COLO829 (cell line): ENCODE measurements around the gene JMJD4.

Experiments used
- DNase-seq: peaks from one replicate; pipeline ENCODE4 v3.0.0; 2012; ENCODE audit warnings: low spot score

The JMJD4 gene

DNA sequence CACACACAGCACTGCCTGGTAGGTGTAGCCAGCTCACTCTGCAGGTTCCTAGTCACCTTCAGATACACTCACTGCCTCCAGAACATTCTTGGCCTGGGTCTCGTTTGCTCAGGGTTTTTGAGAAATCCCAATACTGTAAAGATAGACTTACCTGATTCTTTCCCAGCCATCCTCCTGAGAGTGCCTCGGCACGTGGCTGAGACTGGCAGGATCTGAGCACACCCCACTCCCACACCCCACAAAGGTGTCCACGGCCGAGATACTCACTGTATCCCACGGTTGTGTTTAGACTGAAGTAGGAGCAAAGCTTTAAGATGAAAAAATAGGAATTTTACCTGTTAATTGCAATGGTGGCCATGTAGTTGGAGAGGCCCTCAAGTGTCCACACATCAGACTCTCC is 33.5 kb upstream of the JMJD4 start:
- no peak for DNase-seq

DNA sequence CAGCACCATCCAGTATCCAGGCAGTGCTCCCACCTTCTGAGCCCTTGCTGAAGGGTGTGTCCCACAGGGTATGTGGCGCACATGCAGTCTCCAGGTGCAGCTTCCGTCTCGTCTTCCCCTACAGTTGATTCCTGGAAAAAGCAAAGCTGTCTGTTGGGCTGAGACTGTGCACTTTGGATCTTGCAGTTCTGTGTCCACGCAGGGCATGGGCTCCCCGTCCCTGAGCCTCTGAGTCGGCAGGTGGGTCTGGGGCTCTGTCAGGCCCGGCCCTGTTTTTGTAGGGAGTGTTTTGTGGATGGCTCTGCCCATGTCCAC is 33.0 kb upstream of the JMJD4 start:
- DNase-seq: no peak

DNA sequence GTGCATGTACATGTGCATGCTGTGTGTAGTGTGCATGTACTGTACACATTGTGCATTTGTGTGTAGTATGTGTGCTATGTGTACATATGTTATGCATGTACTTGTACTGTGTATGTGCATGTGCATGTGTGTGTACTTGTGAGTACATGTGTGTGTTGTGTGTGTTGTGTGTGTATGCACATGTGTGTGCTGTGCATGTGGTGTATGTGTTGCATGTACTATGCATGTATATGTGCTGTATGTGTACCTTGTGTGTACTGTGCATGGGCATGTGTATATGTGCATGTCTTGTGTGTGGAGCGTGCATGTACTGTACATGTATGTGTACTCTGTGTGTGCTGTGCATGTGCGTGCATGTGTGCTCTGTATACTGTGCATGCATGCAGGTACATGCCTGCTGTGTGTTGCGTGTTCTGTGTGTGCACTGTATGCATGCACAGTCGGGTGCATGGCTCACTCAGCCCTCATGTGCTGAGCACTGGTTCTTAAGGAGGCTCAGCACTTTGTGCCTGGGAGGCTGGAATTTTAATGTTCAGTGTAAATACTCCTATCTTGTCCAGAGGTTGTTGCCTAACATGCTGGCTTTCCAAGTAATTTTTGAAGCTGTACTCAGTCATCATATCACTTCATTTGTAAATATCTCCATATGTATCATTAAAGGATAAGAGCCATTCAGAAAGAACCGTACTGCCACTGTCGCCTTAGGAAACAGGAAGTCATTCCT is 32.5 kb upstream of the JMJD4 start:
- no peak for DNase-seq

DNA sequence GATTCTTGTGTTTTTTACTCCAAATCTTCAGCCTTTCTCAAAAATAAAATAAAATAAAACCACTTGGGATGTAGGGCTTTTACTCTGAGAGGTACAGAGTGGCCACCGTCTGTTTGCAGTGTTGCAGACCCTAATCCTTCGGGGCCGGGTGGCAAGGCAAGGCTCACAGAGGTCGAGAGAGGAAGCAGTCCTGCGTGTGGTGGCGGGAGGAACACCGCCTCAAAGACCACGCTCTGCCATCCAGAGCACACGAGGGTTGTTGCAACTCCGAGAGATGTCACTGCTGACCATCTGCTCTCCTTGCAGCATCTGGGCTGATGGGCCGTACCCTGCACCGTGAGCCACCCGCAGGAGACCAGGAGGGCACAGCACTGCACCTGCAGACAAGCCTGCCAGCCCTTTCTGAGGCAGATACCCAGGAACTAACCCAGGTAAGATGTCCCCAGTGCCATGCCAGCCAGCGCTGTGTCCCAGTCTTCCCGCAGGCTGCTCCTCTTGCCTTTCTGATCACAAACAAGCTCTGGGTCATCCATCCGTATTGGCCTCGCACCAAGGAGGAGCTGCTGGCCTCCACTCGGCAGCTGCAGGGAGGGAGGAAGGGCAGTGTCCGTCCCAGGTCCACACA is 31.7 kb upstream of the JMJD4 start:
- DNase-seq: no peak

DNA sequence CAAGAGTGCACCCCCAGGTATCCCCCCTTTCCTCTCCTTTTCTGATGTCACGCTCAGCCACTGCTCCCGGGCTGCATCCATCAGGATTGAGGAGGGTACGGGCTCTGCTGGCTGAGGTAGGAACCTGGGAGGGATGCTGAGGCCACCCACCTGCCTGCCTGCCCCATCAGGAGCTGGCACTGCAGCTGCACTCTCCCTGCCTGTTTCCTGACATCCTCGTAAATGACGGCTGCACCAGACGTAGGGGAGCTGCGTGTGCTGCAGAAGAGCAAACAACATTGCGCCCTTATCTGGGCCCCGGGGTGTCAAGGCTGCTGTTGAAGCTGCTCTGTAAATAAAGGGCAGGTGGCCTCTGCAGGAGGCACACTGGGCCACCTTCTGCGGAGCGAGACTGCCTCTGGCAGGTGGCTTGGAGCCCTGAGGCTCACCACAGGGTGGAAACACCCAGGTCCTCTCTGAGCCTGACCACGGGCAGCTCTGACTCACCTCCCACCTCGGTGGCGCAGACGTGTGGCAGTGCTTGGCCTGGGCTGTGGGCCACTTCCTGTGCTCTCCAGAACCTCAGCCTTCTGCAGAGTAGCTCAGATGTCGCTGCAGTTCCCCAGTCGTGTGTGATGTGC is 31.0 kb upstream of the JMJD4 start:
- no peak for DNase-seq

DNA sequence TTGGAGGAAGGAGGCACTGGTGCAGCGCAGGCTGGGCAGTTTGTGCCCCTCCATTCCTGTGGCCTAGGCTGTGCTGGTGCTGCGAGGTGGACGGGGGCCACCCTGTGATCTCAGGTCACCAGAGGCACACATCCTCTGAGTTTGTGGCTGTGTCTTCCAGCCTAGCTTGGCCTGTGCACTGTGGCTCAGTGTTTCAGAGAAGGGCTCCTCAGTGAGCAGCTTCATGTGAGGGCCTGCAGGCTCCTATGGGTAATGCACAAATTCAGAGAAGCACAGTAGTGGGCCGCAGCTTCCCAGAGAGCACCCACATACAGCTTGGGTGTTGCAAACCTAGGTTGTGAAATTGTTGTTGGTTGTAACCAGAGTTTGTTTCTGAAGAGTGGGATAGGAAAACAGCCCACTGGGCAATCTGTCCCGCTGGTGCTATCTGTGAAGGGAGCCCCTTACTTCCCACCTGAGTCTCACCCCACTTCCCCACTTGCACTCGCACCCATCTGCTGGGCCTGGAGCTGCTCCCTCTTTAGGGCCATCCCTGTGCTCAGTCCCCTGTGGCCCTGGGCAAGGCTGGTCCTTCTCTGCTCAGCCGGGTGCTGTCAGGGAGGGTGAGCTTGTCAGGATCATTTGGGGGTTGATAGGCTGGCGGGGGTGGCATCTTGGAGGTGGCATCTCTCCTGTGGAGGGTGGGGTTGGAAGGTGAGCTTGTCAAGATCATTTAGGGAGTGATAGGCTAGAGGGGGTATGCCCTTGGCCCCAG is 30.3 kb upstream of the JMJD4 start:
- no peak for DNase-seq

DNA sequence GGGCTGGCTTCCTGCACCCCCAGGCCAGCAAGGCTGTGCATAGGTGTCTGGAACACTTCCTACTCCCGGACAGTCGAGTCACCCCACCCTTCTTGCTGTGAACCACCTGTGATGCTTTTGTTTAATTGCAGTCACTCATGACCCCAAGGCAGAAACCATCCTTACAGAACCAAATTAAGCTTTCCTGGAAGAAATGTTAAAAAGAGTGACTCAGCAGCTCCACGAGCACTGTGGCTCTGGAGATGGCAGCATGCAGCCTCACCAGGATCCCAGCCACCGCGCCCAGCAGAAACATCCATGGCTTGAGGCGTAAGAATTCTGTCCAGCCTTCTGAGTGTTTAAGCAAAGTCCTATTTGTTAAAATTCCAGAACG is 28.9 kb upstream of the JMJD4 start:
- no peak for DNase-seq

DNA sequence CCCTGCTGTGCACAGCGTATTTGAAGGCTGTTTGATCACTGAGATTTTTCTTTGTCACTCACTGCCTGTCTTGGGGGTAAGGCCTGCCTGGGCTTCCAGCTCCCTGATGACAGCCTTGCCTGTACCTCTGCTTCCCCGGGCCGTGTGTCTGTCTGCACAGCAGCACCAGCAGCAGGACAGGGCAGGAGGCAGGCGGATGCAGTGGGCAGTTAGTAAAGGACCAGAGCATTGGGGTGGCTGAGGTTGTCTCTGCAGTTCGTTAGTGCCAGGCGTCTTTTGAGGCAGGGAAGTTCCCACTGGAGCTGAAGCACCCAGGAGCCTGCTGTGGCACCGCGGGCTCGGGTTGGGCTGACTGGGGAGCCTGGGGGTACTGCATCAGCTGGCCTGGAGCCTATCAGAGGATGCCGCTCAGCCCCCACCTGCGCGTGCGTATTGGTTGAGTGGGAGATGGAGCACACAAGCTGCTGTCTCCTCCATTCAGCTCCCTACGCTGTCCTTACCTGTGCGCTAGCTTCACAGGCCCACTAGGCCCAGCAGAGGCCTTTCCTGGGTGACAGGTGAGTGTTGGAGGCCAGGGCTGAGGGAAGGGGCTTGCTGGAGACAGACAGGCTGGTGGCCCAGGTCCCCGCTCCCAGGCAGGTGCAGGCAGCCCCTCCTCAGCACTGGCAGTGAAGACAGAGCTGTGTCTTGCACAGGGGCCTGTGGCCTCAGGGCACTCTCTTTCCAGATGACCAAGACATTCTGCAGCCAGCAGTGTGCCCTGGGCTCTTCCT is 28.3 kb upstream of the JMJD4 start:
- DNase-seq: no peak

DNA sequence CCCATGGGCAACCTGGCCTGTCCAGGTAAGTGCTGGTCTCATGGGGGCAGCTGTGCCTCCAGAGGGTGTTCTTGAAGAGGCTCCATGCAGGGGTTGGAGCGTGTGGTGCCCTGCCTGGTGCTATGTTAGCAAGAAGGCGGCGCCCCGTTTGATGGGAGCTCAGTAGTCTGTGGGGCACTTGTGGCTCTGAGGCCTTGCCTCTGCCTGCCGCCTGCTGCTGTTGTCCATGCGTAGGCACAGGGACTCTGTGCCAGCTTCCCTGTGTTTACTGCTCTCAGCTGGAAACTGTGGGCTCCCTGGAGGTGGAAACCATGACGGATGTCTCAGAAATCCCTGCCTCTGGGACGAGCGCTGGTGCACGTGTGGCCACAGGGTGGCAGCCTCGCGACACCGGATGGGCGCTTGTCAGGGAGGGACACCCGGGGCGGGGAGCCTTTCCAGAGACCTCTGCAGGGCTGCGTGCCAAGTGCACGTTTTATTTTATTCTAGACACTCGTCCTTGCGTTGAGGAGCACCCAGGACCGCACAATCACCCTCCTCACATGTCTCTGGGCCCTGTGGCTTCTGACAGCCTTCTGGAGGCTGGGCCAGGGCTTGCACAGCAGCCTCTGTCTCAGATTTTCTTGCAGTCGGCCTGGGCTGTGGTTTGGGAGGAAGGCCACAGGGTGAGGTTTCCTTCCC is 27.3 kb upstream of the JMJD4 start:
- peak; percentile 95 for DNase-seq

DNA sequence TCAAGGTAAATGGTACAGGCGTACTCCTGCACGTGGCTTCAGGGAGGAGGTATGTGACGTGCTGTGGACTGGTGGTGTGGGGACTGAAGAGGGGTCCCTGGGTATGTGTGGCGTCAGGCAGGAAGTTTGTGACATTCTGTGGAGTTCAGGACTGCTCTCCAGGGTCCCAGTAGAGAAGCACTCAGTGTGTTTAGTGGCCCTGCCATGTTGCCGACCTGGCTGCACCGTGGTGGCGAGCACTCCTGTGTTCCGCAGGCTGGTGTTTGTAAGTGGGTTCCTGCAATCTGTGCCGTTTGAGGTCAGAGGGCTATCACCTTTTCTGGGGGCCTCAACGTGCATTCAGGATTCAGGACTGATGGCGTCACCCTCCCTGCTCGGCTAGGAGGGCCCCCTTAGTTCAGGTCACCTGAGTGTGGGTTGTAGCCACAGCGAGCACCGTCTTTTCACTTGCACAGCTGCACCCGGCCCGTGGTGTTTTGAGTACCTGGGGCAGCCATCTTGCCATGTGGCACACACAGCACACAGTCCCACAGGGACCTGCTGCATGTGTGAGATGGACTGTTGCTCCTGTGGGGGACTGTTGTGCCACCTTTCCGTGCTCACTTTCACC is 26.6 kb upstream of the JMJD4 start:
- no peak for DNase-seq

DNA sequence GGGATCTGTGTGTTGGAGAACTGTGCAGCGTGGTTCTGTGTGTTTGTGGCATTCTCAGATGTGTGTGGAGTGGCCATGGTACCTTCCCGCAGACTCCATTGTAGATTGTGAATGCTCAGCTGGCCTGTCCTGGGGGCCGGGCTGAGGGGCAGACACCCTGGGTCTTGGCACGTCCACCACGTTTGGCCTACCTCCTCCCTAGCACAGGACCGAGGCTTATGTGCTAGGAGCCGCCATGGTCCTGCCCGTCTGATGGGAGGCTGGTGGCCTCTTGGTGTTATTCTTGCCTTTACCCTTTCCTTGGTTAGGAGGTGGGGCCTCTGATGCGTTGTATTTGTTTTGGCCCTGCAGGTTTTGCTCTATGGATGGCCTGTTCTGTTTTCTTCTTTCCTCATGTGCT is 25.3 kb upstream of the JMJD4 start:
- no peak for DNase-seq

DNA sequence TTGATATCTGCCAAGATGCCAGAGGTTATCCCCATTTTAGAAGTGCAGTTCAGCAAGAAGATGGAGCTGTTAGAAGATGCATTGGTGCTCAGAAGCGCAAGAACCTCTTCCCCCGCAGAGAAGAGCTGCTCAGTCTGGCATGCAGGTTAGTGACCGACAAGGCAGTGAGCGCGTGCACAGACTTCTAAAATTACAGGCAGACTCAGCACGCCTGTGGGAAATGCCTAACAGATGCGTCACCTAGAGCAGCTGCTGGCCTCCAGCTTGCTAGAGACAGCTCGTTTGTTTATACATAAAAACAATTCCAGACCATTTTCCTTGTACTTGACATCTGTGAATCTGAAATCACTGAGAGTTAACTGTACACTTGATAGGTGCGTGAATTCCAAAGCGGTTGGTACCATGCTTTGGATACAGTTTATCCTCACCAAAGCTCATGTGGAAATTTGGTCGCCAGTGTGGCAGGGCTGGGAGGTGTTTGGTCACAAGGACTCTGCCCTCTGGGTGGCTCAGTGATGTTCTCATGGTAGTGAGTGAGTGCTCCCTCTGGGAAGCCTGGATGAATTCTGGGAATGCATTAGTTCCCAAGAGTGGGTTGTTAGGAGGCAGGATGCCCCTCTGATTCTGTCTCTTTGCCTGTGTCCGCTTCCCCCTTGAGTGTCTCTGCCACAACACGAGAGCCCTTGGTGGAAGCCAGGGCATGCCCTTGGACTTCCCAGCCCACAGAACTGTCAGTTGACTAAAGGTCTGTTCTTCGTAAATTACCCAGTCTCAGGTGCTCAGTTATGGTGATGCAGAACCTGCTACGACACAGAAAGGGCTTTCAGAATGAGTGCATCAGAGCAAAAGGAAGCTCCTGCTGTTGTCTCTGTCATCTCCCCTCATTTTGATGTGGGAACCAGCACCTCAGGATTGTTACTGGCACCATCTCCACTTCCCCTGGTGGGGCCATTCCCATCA is 24.5 kb upstream of the JMJD4 start:
- DNase-seq: no peak

DNA sequence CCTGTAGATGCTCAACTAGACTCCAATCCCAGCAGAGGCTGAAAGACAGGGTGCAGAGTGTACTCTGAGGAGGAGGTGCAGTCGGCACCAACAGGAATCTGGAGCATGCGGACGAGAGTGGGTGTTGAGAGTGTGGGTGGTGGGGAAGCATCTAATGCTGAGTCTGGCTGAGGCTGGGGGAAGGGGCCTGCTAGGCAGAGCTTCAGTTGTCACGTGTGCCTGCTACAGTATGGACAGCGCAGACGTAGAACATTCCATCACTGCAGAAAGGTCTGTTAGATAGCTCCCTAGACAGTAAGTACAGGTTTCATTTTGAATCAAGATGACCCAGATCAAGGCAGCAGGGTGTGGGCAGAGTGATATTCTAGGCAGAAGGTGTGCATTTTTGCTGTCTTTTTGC is 23.3 kb upstream of the JMJD4 start:
- no peak for DNase-seq

DNA sequence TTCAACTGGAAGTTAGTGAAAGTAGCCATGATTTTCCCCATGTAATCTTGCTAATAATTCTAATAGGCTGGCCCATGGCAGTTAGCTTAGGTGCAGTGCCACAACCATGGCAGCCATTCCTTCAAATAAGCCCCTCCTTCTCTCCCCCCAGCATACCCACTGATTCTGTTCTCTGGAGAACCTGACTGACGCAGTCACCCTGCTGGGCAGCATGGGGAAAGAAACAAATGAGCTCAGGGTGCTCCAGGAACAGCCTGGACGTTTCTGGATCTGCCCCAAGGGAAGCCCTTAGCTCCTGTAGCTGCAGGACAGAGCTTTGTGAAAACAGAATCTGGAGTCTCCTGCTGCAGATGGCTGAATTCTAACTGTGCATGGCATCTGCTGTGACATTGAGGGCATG is 22.7 kb upstream of the JMJD4 start:
- no peak for DNase-seq

DNA sequence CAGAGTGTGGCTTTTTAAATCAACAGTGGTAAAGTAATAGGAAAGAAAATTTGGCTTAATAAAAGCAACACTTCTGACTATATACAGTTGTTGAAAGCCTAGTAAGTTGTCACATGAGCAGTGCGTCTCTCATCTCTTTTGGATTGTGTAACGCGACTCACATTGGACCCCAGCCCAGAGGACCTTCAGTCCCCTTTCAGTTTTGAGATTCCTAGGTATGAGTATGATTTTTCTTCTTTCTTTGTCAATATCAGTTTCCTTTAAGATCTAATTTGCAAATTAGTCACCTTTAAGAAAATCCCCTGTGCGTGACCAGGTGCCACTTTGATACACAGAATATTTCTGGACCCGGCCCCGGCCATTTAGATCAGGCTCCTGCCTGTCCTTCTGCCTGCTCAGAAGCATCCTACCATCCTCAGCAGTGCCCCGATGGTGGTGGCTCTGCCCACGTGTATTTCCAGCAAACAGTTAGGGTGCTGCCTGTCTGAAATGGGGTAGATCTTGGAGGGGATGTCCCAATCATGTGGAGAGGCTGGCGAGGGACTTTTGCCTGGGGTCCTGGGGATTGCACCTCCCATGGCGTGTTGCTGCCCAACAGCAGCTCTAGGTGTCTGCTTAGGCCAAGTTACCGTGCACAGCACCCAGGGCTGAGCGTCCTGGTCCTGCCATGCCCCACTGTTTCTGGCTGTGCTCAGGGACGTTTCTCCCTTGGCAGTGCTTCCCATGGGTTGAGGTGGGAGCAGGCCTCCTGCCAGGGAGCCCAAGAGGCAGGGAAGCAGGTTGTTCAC is 21.3 kb upstream of the JMJD4 start:
- DNase-seq: no peak

DNA sequence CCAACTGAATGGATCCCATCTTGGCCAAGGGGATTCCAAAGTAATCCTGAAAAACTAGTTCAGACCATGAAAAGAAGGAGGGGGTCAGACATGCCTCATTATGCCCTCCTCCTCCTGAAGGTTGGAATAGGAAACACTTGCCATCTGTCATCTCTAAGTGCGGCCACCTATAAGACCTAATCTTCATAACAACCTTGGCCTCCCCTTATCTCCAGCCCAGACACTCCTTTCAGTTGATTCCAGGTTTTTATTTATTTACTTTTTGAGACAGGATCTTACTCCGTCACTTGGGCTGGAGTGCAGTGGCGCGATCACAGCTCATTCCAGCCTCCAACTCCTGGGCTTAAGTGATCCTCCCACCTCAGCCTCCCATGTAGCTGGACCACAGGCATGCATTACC is 19.9 kb upstream of the JMJD4 start:
- no peak for DNase-seq

DNA sequence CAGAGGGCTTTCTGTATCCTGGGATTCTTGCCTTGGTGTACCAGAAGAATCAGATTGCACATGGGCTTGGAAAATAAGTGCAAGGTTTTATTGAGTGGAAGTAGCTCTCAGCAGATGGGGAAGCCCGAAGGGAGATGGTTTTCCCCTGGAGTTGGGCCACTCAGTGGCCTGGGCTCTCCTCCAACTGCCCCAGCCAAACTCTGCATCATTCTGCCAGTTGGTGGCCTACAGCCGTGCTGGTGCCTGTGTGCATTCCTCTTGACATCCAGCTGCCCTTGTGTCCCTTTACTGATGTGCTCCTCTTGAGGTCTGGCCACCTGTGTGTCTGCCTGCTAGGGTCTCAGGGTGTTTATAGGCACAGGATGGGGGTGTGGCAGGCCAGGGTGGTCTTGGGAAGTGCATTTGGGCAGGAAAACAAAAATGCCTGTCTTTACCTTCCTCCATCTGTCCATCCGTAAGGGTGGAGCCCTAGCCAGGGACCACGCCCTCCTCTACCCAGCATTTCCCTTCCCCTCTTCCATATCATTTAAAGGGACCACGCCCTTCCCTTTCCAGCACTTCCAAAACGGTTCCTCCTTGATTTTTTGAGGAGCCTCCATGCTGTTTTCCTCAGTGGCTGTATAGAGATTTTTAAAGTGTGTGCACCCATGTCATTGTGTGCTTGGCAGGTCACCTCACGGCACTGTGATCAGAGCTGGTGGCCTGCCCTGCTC is 19.1 kb upstream of the JMJD4 start:
- no peak for DNase-seq

DNA sequence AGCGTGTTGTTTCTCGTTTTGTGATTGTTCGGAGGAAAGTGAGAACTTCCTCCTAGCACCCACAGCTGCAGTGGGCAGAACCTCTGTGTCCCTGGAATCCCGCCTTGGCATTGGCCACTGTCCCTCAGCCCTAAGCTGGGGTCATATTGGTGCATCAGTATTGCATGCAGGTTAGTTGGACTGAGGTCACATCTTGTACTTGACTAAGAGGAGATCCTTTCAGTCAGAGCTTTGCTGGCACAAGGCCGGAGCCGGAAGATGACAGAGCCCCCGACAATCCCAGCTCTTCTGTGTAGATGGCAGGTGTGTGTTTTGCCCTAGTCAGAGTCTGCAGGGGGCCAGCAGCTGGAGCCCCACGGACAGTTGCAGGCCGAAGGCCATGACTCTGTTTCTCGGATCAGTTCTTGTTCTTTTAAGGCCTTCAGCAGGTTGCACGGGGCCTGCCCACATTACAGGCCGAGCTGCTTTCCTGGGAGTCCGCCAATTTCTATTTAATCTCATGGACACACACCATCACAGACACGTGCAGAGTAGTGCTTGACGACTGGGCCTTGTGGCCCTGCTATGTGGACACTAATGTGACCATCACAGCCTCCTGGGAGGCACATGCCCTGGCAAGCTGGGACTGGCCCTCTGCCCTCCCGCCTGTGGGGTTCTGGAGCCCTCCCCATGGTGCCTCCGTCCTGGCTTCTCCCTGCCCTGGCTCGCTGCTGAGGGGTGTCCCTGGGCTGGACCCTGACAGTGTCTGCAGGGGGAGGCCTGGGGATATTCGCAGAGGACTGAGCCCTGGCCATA is 15.0 kb upstream of the JMJD4 start:
- DNase-seq: no peak
